IPS DF 19.7 (cell line): ENCODE results near the gene DAPK1.

Experiments used
- DNase-seq: peaks from one replicate; pipeline ENCODE4 v3.0.0-alpha.2; 2013; ENCODE audit warnings: low read depth, low spot score

Gene DAPK1

DNA sequence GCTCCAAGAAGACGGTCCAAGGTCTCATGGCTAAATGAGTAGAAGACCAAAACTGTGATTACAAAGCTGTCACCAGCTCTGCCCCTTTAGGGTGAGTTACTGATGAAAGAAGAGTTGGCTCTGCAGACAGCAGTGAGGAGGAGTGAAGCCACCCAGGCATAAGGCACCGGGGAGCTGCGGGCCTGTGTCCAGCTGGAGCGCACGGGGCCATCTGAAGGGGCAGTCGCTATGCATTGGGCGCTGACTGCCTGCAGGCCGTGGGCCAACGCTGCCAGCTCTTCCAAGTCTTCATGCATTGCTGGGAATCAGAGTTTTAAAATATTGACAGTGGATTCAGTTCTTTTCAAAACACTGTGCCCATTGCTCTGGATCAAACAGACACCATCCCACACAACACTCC lies 70.3 kb downstream of the DAPK1 start:
- no peak for DNase-seq

DNA sequence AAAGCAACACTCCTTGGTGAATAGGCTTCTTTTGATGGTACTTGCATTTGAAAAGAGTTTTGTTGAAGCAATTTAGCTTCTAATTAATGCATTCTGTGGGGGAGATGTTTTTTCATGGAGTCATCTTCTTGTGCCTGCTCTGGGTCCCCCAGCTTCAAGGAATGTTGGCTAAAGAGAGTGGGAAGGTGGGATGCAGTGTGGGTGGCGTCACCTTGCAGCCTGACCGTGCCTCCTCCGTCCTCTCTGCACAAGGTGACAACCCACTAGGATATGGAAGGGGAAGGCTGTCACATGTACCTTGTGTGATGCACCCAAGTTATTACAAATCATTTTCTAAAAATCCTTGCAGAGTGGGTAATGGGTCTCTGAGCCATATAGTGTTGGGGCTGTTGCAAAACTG lies 70.7 kb downstream of the DAPK1 start:
- no peak for DNase-seq

GRCh38 chr9:87569008-87569509 lies 71.4 kb downstream of the DAPK1 start:
- DNase-seq, result no peak

GRCh38 chr9:87569518-87569917 lies 71.9 kb downstream of the DAPK1 start:
- DNase-seq, result no peak

GRCh38 chr9:87570000-87570908 lies 72.6 kb downstream of the DAPK1 start:
- DNase-seq, result no peak

DNA sequence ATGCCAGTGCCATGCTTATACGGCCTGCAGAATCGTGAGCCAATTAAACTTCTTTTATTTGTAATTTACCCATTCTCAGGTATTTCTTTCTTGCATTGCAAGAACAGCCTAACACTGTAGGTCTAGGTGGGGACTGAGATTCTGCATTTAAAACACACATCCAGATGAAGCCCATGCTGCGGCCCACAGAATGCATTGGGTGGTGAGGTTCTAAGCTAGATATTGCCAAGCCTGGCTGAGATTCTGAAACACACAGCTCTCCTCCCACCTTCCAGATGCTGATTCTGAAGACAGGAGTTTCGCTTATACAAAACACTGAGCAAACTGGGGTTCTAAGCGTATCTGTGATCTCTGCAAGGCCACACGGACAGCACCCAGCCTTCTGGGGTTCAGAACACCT lies 75.1 kb downstream of the DAPK1 start:
- DNase-seq, result no peak

DNA sequence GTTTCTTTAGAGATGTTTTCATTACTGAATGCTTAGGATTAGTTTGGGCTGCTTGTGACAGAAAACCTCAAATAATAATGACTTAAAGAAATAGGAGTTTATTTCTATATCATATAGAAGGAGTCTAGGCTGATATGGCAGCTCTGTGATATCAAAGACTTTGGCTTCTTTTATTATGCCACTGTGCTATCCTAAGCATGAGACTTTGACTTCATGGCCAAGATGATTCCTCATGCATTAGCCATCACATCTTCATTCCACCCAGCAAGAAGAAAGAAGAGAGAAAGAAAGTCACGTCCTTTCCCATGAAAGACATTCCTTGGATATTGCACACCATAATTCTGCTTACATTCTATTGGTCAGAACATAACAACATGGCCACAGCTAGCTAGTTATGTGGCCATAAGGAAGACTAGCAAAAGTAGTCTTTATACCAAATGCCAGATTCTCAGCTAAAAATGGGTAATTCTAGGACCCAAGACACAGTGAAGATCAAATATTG lies 76.2 kb downstream of the DAPK1 start:
- DNase-seq, result no peak

GRCh38 chr9:87577746-87578145 lies 80.1 kb downstream of the DAPK1 start:
- DNase-seq, result no peak

DNA sequence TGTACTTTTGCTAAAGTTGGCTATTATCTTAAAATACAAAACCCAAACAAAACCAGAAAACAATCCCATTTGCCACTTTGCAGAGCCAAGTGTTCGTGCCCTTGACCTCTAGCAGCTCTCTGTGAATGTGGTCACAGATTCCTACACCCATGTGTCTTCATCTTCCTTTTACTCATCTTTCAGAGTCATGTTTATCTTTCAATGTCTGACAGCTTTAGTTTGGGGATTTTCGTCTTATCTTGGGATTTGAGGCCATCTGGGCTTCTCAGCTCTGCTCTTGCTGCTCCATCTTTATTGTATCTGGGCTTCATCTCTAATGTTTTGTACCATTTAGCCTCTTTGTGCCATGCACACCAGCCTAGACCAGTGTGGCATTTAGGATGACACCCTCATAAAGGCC lies 81.0 kb downstream of the DAPK1 start:
- DNase-seq, result no peak

GRCh38 chr9:87579781-87580541 lies 82.3 kb downstream of the DAPK1 start:
- no peak for DNase-seq

GRCh38 chr9:87580941-87581438 lies 83.3 kb downstream of the DAPK1 start:
- no peak for DNase-seq

DNA sequence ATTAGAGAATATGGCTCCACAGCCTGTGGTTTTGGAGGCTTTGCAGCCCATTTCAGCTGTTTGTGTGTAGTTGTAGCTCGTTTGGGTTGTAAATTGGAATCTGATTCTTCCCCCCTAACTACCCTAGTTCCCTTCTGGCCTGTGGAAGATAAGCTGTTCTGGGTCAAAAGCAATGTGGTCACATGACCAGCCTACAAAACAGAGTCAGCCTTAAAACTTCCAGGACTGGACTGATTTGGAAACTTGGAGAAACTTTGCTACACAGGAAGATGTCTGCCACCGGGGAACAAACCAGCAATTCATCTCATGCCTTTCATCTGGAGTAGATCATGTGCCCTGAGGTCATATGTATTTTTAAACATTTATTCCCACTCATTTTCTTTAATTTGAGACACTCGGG lies 83.8 kb downstream of the DAPK1 start:
- DNase-seq, result no peak

DNA sequence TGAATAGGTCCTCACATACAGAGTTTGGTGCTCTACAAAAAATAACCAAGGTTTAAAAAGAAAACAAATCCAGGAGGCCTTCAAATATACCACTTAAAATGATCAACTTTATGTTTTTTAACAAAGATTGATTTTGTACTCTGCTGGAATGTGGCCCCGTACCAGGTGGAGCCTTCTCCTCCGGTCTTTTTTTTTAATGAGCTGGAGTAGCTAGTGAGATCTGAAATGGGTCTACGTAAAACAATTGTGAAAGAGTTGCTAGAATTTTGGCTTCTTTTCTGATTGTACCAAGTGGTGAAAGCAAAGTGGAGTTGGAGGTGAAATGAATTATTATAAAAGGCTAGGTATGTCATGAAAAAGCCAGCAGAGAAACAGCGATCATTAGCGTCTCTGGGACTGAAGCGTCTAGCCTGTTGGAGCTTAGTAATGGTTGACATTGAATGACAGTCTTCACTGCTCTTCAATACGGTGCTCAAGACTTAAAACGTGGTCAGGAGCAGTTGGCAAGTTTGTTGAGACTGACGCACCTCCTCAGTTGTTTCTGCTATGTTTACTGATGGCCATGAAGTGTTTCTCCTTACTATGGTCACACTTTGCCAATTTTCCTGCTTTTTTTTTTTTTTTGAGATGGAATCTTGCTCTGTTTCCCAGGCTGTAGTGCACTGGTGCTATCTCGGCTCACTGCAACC lies 84.4 kb downstream of the DAPK1 start:
- no peak for DNase-seq

DNA sequence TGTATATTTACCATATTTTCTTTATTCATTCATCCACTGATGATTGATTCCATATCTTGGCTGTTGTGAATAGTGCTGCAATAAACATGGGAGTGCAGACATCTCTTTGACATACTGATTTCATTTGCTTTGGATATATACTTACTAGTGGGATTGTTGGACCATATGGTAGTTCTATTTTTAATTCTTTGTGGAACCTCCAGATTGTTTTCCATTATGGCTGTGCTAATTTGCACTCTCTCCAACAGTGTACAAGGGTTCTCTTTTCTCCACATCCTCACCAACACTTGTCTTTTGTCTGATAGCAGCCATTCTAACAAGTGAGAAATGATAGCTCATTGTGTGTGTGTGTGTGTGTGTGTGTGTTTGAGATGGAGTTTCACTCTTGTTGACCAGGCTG lies 86.7 kb downstream of the DAPK1 start:
- no peak for DNase-seq

- no peak for DNase-seq
Observed at GRCh38 chr9:87585123-87585855, 87.6 kb downstream of the DAPK1 start.

DNA sequence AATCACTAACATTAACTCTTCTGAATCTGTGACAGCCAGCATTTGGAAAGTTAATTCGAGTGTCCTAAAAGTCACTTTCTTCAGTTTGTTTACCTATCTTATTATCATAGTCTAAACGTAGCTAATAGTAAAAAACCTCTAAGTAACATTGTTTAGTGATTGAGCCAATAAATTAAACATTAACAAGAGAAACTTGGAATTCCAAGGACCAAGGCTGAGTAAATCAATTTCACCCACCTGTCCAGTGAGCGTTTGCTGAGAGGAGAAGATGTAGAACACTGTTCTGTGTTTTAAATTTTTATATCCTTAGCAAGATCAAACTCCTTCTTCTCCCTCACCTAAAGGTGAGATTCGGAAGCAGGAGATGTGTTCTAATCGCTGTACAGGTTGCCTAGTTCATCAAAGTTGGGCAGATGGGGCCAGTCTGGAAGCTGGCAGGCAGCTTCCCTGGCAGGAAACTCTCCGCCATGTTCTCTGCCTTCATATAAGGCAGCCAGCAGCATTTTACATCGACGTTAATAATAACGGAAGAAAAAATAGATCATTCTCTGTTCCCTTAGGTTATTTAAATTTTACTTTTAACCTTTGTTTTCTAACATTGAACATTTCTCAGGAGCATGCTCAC lies 89.2 kb downstream of the DAPK1 start:
- no peak for DNase-seq

DNA sequence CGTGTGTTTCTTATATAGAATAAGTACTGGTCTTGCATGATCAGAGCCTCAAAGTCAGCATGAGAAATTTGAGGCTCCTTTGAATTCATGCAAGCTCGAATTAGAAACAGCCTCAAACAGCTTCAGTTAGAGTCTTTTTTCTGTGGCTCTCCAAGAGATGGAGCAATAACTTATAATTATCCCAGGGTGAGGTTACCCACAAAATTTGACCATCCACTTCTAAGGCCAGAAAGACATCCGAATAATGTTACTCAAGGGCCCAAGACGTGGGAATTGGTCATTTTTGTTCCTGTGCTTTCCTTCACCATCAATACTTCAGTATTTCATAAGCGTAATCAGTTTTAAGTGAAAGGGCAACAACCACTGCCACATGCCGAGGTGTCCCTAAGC lies 89.7 kb downstream of the DAPK1 start:
- DNase-seq, result no peak

GRCh38 chr9:87587864-87588263 lies 90.2 kb downstream of the DAPK1 start:
- no peak for DNase-seq

- no peak for DNase-seq
Observed at GRCh38 chr9:87588339-87588738, 90.7 kb downstream of the DAPK1 start.

DNA sequence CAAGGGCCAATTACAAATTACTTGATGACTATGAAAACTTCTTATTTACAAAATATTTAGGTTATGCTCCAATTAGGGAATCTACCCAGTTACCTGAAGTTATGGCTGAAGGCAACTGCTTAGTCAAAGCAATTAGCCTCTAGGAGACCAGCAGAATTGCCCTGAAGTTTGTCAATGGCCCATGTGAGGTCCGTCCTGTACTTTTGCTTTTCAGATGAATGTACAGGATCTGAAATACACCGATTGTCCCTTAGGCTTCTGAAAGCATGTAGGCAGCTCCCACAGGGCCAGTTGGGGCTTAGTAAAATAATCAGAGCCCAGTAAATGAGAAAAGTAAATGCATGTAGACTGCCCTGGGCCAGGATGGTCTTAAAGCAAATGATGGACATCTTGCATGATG lies 93.3 kb downstream of the DAPK1 start:
- no peak for DNase-seq
